GM12892 (cell line): Measurements from ENCODE around the gene NRXN2.
"Not testable (repeated sequence)": the region's sequence is repeated elsewhere in the genome, so short reads cannot be mapped to it uniquely, and the experiment has no call there.

Source experiments
- POLR2A ChIP-seq: IDR thresholded peaks from 2 replicates; pipeline ENCODE4 v1.6.1; 2011; ENCODE audit warnings: low read depth, low read length, control low read depth
- POLR2AphosphoS5 ChIP-seq: IDR thresholded peaks from 2 replicates; pipeline ENCODE4 v1.6.1; 2011; ENCODE audit warnings: low read depth, low read length, control low read depth

- not testable (repeated sequence) for TF ChIP-seq POLR2A, POLR2AphosphoS5
Measured at GRCh38 chr11:64701956-64702355, 21.0 kb downstream of the NRXN2 start.
